ENCODE measurements around the gene SLC32A1. TPM values are rescaled to one million over a fixed set of nuclear protein-coding genes. Genes with fewer than 3 reads are reported as not detected.
A peak's percentile ranks its signal among the peaks of the same experiment; 100 is the strongest.

SLC32A1 gene
- total and polyA plus RNA-seq, 2 of the 13 experiments (the other 11 are each of a cell fraction or from before 2014, with no cell fraction given) = not detected

GRCh38 chr20:38748097-38748860 lies 24.0 kb downstream of the SLC32A1 start, which contains the start of gene ACTR5 (continued):
- TF ChIP-seq CC2D1A (CRISPR knock-in tag; IDR thresholded peaks at IDR 0.05) = 0 out of 2 replicates have a peak, but pooled peaks have one; percentile 89
- 0 out of 2 replicates have a peak, but pooled peaks have one; percentile 62 for TF ChIP-seq ZNF251 (CRISPR knock-in tag; IDR thresholded peaks at IDR 0.05)
- no peak for TF ChIP-seq ATF1 (CRISPR knock-in tag; IDR thresholded peaks at IDR 0.05)
- TF ChIP-seq ZNF276 (CRISPR knock-in tag; IDR thresholded peaks at IDR 0.05; ENCODE audit: low read depth) = peak; percentile 89; the same call in 1 of the 2 replicates
- TF ChIP-seq TAF15 (IDR thresholded peaks at IDR 0.05; ENCODE audit: low read depth, low read length, poor library complexity, severe bottlenecking) = no peak
- peak; percentile 70; the same call in 1 of the 2 replicates for TF ChIP-seq ZNF740 (CRISPR knock-in tag; IDR thresholded peaks at IDR 0.05)
- peak; percentile 79 for TF ChIP-seq ZBTB10 (CRISPR knock-in tag; IDR thresholded peaks at IDR 0.05; ENCODE audit: borderline replicate concordance)
- TF ChIP-seq MATR3 (CRISPR knock-in tag; IDR thresholded peaks at IDR 0.05) = peak; percentile 97
- no peak for TF ChIP-seq ZKSCAN1 (IDR thresholded peaks at IDR 0.05; ENCODE audit: low read length)
- TF ChIP-seq MED1 (CRISPR knock-in tag; IDR thresholded peaks at IDR 0.05) = peak; percentile 62
- TF ChIP-seq ELK4 (CRISPR knock-in tag; IDR thresholded peaks at IDR 0.05; ENCODE audit: borderline replicate concordance) = peak; percentile 93
- TF ChIP-seq CREB1 (IDR thresholded peaks at IDR 0.05) = peak; percentile 89
- no peak for TF ChIP-seq CREB1 (CRISPR knock-in tag; IDR thresholded peaks at IDR 0.05)
- TF ChIP-seq NCOA5 (CRISPR knock-in tag; IDR thresholded peaks at IDR 0.05) = no peak
- TF ChIP-seq ETV5 (CRISPR knock-in tag; IDR thresholded peaks at IDR 0.05; ENCODE audit: borderline replicate concordance) = peak; percentile 62
- TF ChIP-seq IKZF5 (CRISPR knock-in tag; IDR thresholded peaks at IDR 0.05) = peak; percentile 74
- TF ChIP-seq ZNF207 (IDR thresholded peaks at IDR 0.05; ENCODE audit: borderline replicate concordance) = no peak
- TF ChIP-seq PHF5A (CRISPR knock-in tag; IDR thresholded peaks at IDR 0.05; ENCODE audit: low read depth, unreplicated experiment) = peak; percentile 66
- TF ChIP-seq ZNF10 (CRISPR knock-in tag; IDR thresholded peaks at IDR 0.05; ENCODE audit: borderline replicate concordance, low read depth) = peak; percentile 94; the same call in 1 of the 2 replicates
- TF ChIP-seq SMARCC2 (IDR thresholded peaks at IDR 0.05) = no peak
- TF ChIP-seq ZNF557 (CRISPR knock-in tag; IDR thresholded peaks at IDR 0.05) = peak; percentile 95; the same call in 1 of the 2 replicates
- peak; percentile 83 for TF ChIP-seq THAP11 (CRISPR knock-in tag; IDR thresholded peaks at IDR 0.05)
- TF ChIP-seq TGIF2 (CRISPR knock-in tag; IDR thresholded peaks at IDR 0.05) = no peak; the same call in none of the 2 replicates
- no peak for TF ChIP-seq ZC3H13 (CRISPR knock-in tag; IDR thresholded peaks at IDR 0.05)
